Sigmoid colon (tissue), 7 donors: Measurements from ENCODE around the gene ADGRG2. TPM values are rescaled to one million over a fixed set of nuclear protein-coding genes. Genes with fewer than 3 reads are reported as not detected.
A peak's percentile ranks its signal among the peaks of the same experiment; 100 is the strongest.

Experiments
- DNase-seq: peaks from one replicate; pipeline ENCODE4 v3.0.0-alpha.2; 2019
- H3K27ac ChIP-seq, 4 donors: fragments of 200-600 bp; sonication (generic); one replicate each; pipeline ENCODE4 v1.5.1; 2016 to 2019; ENCODE audit warnings: mild to moderate bottlenecking in 1 of 4
- H3K27me3 ChIP-seq, 3 donors: fragments of 200-600 bp; sonication (generic); one replicate each; pipeline ENCODE4 v1.5.1; 2019; ENCODE audit warnings: mild to moderate bottlenecking in 1 of 3
- H3K36me3 ChIP-seq, 4 donors: fragments of 200-600 bp; sonication (generic); one replicate each; pipeline ENCODE4 v1.5.1; 2016 to 2019
- H3K4me1 ChIP-seq, 4 donors: fragments of 200-600 bp; sonication (generic); one replicate each; pipeline ENCODE4 v1.5.1; 2017 to 2019
- H3K4me3 ChIP-seq, 4 donors: fragments of 200-600 bp; sonication (generic); one replicate each; pipeline ENCODE4 v1.5.1; 2017 to 2019; ENCODE audit warnings: mild to moderate bottlenecking in 2 of 4, moderate library complexity in 1 of 4
- H3K9me3 ChIP-seq, 4 donors: fragments of 200-600 bp in 3 of 4; sonication (generic) in 3 of 4; one replicate each; pipeline versions ENCODE4 v1.5.1 to v1.6.1; 2013 to 2019
- CTCF ChIP-seq, 4 experiments: fragments of 450-650 bp in 3 of 4; fragments of 200-600 bp in 1 of 4; IDR thresholded peaks; one replicate each; pipeline ENCODE4 v1.5.1; 2016 to 2019; ENCODE audit warnings: antibody characterized with exemption in 4 of 4, mild to moderate bottlenecking in 3 of 4, moderate library complexity in 2 of 4
- EP300 ChIP-seq, 4 donors: sonication (generic); formaldehyde crosslinking; IDR thresholded peaks; one replicate each; pipeline ENCODE4 v1.6.1; 2017; ENCODE audit warnings: antibody characterized with exemption in 4 of 4
- POLR2A ChIP-seq, 2 donors: fragments of 450-650 bp; IDR thresholded peaks; one replicate each; pipeline ENCODE4 v1.6.1; 2016; ENCODE audit warnings: antibody characterized with exemption in 2 of 2, mild to moderate bottlenecking in 2 of 2, moderate library complexity in 2 of 2
- POLR2AphosphoS5 ChIP-seq, 4 donors: sonication (generic); formaldehyde crosslinking; IDR thresholded peaks; one replicate each; pipeline ENCODE4 v1.6.1; 2017; ENCODE audit warnings: antibody characterized with exemption in 4 of 4
- WGBS, 2 donors: extraction: QIAGEN DNeasy Blood & Tissue Kit; methylation state at CpG; one replicate each; pipeline ENCODE4 v1.1.7; 2013; 5-methylcytosine and 5-hydroxymethylcytosine counted together
- intact Hi-C: fragments of 100-400 bp; cut with DNase I; formaldehyde crosslinking; loops from one replicate; pipeline ENCODE4 v1.15.1; 2023
- polyA plus RNA-seq, 3 donors: library from polyadenylated mRNA; stranded (reverse); fragments of 200-250 nt; gene quantifications; one replicate each; pipeline ENCODE4 v1.2.3, GENCODE V29; 2013
- total RNA-seq, 4 donors: library from RNA; depleted of rRNA; stranded (reverse); fragments of >200 nt; gene quantifications; one replicate each; pipeline ENCODE4 v1.1.0, GENCODE V29; 2016
- donor health status: healthy with polysubstance abuse.
- donor health status: Bipolar disorder and iron deficiency.
- donor health status: healthy.

Gene ADGRG2
- total and polyA plus RNA-seq, 7 donors: under 0.01 to 2.5 (median 0.81) TPM; not detected in 1

GRCh38 chrX:18996536-18996935 is 125.7 kb downstream of the ADGRG2 start:
- TF ChIP-seq POLR2AphosphoS5 (IDR thresholded peaks at IDR 0.05) (no peak), EP300 (IDR thresholded peaks at IDR 0.05) (no peak)
- no peak overlapping the region for H3K27ac ChIP-seq
- no peak for DNase-seq
- intact Hi-C loops: no loop called here
- no peaks in the 10 kb centered on the region for H3K36me3 ChIP-seq
- no peaks in the 10 kb centered on the region for H3K4me1 ChIP-seq
- H3K27me3 ChIP-seq: no peaks in the 10 kb centered on the region
- H3K9me3 ChIP-seq: no peaks in the 10 kb centered on the region
- no peak overlapping the region for H3K4me3 ChIP-seq

GRCh38 chrX:18995221-18995620 is 127.0 kb downstream of the ADGRG2 start:
- Histone ChIP-seq H3K4me3 (no peak overlapping the region), H3K36me3 (no peaks in the 10 kb centered on the region), H3K9me3 (no peaks in the 10 kb centered on the region), H3K4me1 (no peaks in the 10 kb centered on the region), H3K27me3 (no peaks in the 10 kb centered on the region), H3K27ac (no peak overlapping the region)
- TF ChIP-seq POLR2A (IDR thresholded peaks at IDR 0.05): no peak
- no peak for TF ChIP-seq POLR2AphosphoS5 (IDR thresholded peaks at IDR 0.05)
- no peak for TF ChIP-seq CTCF (IDR thresholded peaks at IDR 0.05)
- intact Hi-C loops: no loop called here
- WGBS, 2 donors: 86 to 90% methylated on average over 3 of the region's 3 CpGs
- DNase-seq: no peak

DNA sequence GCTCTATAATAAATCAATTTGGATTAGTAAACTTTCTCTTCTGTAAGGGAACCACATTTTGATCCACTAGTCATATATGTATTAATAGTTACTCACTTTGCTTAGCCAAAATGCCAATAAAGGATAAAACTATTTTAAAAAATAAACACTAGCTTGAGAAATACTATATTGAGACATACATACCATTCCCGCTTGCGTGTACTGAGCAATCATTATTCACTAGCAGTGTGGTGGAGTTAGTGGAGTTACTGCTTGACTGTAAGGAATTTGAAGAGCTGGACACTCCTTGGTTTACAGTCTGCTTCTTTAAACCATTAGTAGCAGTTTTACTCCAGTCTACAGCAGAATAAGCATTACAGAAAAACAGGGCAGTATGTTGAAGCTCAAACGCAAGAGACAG is 127.6 kb downstream of the ADGRG2 start:
- no peak overlapping the region for H3K4me3 ChIP-seq
- H3K4me1 ChIP-seq: no peaks in the 10 kb centered on the region
- intact Hi-C loops: no loop called here
- no peak for TF ChIP-seq POLR2A (IDR thresholded peaks at IDR 0.05)
- no peak for TF ChIP-seq POLR2AphosphoS5 (IDR thresholded peaks at IDR 0.05)
- no peak for TF ChIP-seq CTCF (IDR thresholded peaks at IDR 0.05)
- TF ChIP-seq EP300 (IDR thresholded peaks at IDR 0.05): no peak
- WGBS, 2 donors: 65 to 75% methylated on average over 3 of the region's 3 CpGs
- H3K9me3 ChIP-seq: no peaks in the 10 kb centered on the region
- H3K27ac ChIP-seq: no peak overlapping the region
- H3K27me3 ChIP-seq: no peaks in the 10 kb centered on the region
- H3K36me3 ChIP-seq: no peaks in the 10 kb centered on the region
- no peak for DNase-seq

- no peak overlapping the region for H3K27ac ChIP-seq
- no peaks in the 10 kb centered on the region for H3K36me3 ChIP-seq
- no peaks in the 10 kb centered on the region for H3K4me1 ChIP-seq
- WGBS, 2 donors: 22 to 82% methylated on average over 7 of the region's 7 CpGs
- intact Hi-C loops: no loop called here
- no peaks in the 10 kb centered on the region for H3K9me3 ChIP-seq
- H3K4me3 ChIP-seq: no peak overlapping the region
- DNase-seq: no peak
- no peak for TF ChIP-seq POLR2A (IDR thresholded peaks at IDR 0.05)
- TF ChIP-seq CTCF (IDR thresholded peaks at IDR 0.05): no peak
- TF ChIP-seq POLR2AphosphoS5 (IDR thresholded peaks at IDR 0.05): no peak
- TF ChIP-seq EP300 (IDR thresholded peaks at IDR 0.05): no peak
- H3K27me3 ChIP-seq: no peaks in the 10 kb centered on the region
Observed at GRCh38 chrX:18992829-18993228, 129.4 kb downstream of the ADGRG2 start.

DNA sequence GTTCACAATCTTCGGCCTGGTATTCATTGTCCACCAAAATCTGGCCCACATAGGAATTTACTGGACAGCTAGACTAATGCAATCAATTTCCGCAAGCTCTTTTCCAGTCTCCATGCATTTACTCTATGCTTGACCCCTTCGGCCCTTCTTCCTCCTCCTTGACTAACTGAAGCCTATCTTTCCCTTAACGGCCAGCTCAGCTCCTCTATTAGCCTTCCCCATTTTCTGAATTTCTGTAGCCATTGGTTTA is 137.2 kb downstream of the ADGRG2 start:
- 3 to 6% methylated on average over 4 of the region's 4 CpGs for WGBS, 2 donors
- no peaks in the 10 kb centered on the region for H3K9me3 ChIP-seq
- TF ChIP-seq POLR2A (IDR thresholded peaks at IDR 0.05) (no peak), CTCF (IDR thresholded peaks at IDR 0.05) (no peak), POLR2AphosphoS5 (IDR thresholded peaks at IDR 0.05) (no peak), EP300 (IDR thresholded peaks at IDR 0.05) (no peak)
- peaks cover 0 to 5% (median 0%) of the 10 kb centered on the region in 3 donors for H3K27me3 ChIP-seq
- H3K36me3 ChIP-seq: no peaks in the 10 kb centered on the region
- peaks cover 0 to 11% (median 6%) of the 10 kb centered on the region in 4 donors for H3K4me1 ChIP-seq
- peak overlapping the region; percentile 47 to 74 (median 70) for H3K4me3 ChIP-seq
- no peak for DNase-seq
- H3K27ac ChIP-seq: peak overlapping the region; percentile 86 to 90 (median 88)
- intact Hi-C loops: loop anchor here (5.0 to 10.0 kb wide), 3 partner anchors 310 to 558 kb away; partner anchors contain the start of genes CDKL5, PDHA1 and RS1
